Upper lobe of left lung (tissue), 4 donors: ENCODE results near the gene CDSN.

Experiments
- EP300 ChIP-seq, 4 donors: sonication (generic); formaldehyde crosslinking; IDR thresholded peaks; one replicate each; pipeline ENCODE4 v1.5.1; 2017; ENCODE audit warnings: antibody characterized with exemption in 4 of 4, control low read depth in 2 of 4
- POLR2A ChIP-seq, 4 donors: fragments of 450-650 bp; IDR thresholded peaks; one replicate each; pipeline ENCODE4 v1.5.1; 2016 to 2017; ENCODE audit warnings: antibody characterized with exemption in 4 of 4, mild to moderate bottlenecking in 2 of 4
- POLR2AphosphoS5 ChIP-seq, 2 donors: sonication (generic); formaldehyde crosslinking; IDR thresholded peaks; one replicate each; pipeline ENCODE4 v1.5.1; 2017; ENCODE audit warnings: antibody characterized with exemption in 2 of 2
- TF ChIP-seq, protein P1 (sequence below), 6 experiments: fragments of 450-650 bp in 4 of 6; fragments of 200-600 bp in 2 of 6; sonication (generic) in 2 of 6; IDR thresholded peaks; one replicate each; pipeline ENCODE4 v1.5.1; 2016 to 2019; ENCODE audit warnings: antibody characterized with exemption in 6 of 6

- TF ChIP-seq, protein P1, sequence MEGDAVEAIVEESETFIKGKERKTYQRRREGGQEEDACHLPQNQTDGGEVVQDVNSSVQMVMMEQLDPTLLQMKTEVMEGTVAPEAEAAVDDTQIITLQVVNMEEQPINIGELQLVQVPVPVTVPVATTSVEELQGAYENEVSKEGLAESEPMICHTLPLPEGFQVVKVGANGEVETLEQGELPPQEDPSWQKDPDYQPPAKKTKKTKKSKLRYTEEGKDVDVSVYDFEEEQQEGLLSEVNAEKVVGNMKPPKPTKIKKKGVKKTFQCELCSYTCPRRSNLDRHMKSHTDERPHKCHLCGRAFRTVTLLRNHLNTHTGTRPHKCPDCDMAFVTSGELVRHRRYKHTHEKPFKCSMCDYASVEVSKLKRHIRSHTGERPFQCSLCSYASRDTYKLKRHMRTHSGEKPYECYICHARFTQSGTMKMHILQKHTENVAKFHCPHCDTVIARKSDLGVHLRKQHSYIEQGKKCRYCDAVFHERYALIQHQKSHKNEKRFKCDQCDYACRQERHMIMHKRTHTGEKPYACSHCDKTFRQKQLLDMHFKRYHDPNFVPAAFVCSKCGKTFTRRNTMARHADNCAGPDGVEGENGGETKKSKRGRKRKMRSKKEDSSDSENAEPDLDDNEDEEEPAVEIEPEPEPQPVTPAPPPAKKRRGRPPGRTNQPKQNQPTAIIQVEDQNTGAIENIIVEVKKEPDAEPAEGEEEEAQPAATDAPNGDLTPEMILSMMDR (IDR thresholded peaks at IDR 0.05) = no peak
- TF ChIP-seq EP300 (IDR thresholded peaks at IDR 0.05) = no peak
- TF ChIP-seq POLR2A (IDR thresholded peaks at IDR 0.05) = no peak
- TF ChIP-seq POLR2AphosphoS5 (IDR thresholded peaks at IDR 0.05) = no peak
Measured at GRCh38 chr6:31142361-31142761, 22.1 kb upstream of the CDSN start.
